H1 (cell line): ENCODE results near the gene WSCD2.

ENCODE experiments used
- ATF3 ChIP-seq: IDR thresholded peaks from 2 replicates; pipeline ENCODE4 v1.6.1; 2011; ENCODE audit warnings: low read depth, mild to moderate bottlenecking, low read length; ENCODE audit not compliant: insufficient read depth
- EZH2 ChIP-seq: fragments of 200-600 bp; sonication (generic); IDR thresholded peaks from 2 replicates; pipeline ENCODE4 v1.7.1; 2012; ENCODE audit warnings: low read depth, mild to moderate bottlenecking, moderate library complexity, low read length, inconsistent platforms; ENCODE audit not compliant: severe bottlenecking
- GABPA ChIP-seq: IDR thresholded peaks from 2 replicates; pipeline ENCODE4 v1.6.1; 2011; ENCODE audit warnings: mild to moderate bottlenecking, low read length, moderate library complexity, borderline replicate concordance; ENCODE audit not compliant: insufficient read depth
- GTF2F1 ChIP-seq: IDR thresholded peaks from 2 replicates; pipeline ENCODE4 v1.6.1; 2012; ENCODE audit warnings: low read depth, low read length, improper control_type of control experiment, borderline replicate concordance
- MAX ChIP-seq: IDR thresholded peaks from 2 replicates; pipeline ENCODE4 v1.6.1; 2012; ENCODE audit warnings: inconsistent platforms
- POLR2A ChIP-seq, 2 experiments: IDR thresholded peaks; 1 replicate in 1 of 2; 2 replicates in 1 of 2; pipeline ENCODE4 v1.6.1; 2011; ENCODE audit warnings: low read depth in 2 of 2, low read length in 2 of 2, mild to moderate bottlenecking in 2 of 2; ENCODE audit errors: control extremely low read depth in 1 of 2
- RNF2 ChIP-seq: fragments of 200-900, 300-1000 bp; sonication (generic); IDR thresholded peaks from 2 replicates; pipeline ENCODE4 v1.7.1; 2016; ENCODE audit warnings: borderline replicate concordance, low read depth, mild to moderate bottlenecking, antibody characterized with exemption, low read length; ENCODE audit not compliant: poor library complexity, severe bottlenecking; ENCODE audit errors: missing control alignments
- SIN3A ChIP-seq, 2 experiments: IDR thresholded peaks in 1 of 2; conservative IDR thresholded peaks in 1 of 2; 2 replicates each; pipeline ENCODE4 v1.6.1; 2011 to 2012; ENCODE audit warnings: low read length in 2 of 2, improper control_type of control experiment in 1 of 2, low read depth in 1 of 2, mild to moderate bottlenecking in 1 of 2
- SUZ12 ChIP-seq: fragments of 200-600 bp; sonication (generic); IDR thresholded peaks from 2 replicates; pipeline ENCODE4 v1.6.1; 2012; ENCODE audit warnings: mild to moderate bottlenecking, inconsistent platforms, low read length, moderate library complexity, mixed read lengths
- TEAD4 ChIP-seq: IDR thresholded peaks from 2 replicates; pipeline ENCODE4 v1.6.1; 2012; ENCODE audit warnings: low read depth, low read length, inconsistent platforms, mixed read lengths
- TF ChIP-seq, protein P1 (sequence below), 3 experiments: IDR thresholded peaks; 1 replicate in 2 of 3; 2 replicates in 1 of 3; pipeline versions ENCODE4 v1.5.1 to v1.6.1; 2011; ENCODE audit warnings: low read length in 3 of 3, mild to moderate bottlenecking in 3 of 3, inconsistent platforms in 2 of 3, low read depth in 1 of 3, moderate library complexity in 1 of 3; ENCODE audit not compliant: insufficient read depth in 1 of 3; ENCODE audit errors: control extremely low read depth in 1 of 3
- TF ChIP-seq, protein P2 (sequence below): IDR thresholded peaks from 2 replicates; pipeline ENCODE4 v1.6.1; 2012; ENCODE audit warnings: inconsistent platforms

DNA sequence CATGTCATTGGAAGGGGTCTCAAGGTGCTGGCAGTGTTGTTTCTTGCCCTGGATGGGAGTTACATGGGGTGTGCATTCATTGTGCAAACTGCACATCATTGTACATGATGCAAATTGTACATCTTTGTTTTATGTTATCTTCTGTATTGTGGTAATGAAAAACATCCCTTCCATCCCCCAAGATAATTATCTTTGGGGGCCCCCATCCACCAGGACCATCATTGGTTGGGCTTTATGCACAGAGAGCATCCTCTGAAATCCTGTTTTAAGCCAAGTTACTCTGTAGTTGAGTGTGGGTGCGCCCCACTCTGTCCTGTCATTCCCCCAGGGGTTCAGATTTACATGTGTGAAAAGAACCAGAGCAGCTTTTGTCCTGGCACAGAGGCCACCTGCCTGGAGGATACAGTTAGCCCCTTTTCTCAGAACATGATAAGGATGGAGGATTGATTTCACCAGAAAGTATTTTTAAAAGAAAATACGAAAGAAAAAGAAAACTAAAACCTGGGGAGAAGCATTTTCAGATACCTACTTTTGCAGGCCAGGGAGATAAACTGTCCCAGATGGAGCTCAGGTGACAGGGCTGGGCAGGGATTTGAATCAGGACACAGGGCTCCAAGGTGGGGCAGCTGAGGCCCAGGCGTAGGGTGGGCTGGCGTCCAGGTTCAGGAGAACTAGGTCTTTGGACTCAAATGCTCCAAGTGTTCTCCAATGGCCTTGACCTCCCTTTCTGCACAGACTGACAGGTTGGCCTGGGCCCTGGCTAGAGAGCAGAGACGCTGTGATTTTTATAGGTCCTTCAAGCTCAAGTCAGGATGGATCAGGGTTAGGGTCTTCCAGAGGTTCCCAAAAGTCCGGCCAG is 17.2 kb downstream of the WSCD2 start:
- no peak for TF ChIP-seq POLR2A (IDR thresholded peaks at IDR 0.05; ENCODE audit: control extremely low read depth in 1 of 2, low read depth in 2 of 2, low read length in 2 of 2)
- TF ChIP-seq EZH2, result no peak
- TF ChIP-seq GABPA, result no peak
- TF ChIP-seq, protein P1, sequence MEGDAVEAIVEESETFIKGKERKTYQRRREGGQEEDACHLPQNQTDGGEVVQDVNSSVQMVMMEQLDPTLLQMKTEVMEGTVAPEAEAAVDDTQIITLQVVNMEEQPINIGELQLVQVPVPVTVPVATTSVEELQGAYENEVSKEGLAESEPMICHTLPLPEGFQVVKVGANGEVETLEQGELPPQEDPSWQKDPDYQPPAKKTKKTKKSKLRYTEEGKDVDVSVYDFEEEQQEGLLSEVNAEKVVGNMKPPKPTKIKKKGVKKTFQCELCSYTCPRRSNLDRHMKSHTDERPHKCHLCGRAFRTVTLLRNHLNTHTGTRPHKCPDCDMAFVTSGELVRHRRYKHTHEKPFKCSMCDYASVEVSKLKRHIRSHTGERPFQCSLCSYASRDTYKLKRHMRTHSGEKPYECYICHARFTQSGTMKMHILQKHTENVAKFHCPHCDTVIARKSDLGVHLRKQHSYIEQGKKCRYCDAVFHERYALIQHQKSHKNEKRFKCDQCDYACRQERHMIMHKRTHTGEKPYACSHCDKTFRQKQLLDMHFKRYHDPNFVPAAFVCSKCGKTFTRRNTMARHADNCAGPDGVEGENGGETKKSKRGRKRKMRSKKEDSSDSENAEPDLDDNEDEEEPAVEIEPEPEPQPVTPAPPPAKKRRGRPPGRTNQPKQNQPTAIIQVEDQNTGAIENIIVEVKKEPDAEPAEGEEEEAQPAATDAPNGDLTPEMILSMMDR (IDR thresholded peaks at IDR 0.05; ENCODE audit: control extremely low read depth in 1 of 3, insufficient read depth in 1 of 3, low read depth in 1 of 3, low read length in 3 of 3), result no peak
- TF ChIP-seq, protein P2, sequence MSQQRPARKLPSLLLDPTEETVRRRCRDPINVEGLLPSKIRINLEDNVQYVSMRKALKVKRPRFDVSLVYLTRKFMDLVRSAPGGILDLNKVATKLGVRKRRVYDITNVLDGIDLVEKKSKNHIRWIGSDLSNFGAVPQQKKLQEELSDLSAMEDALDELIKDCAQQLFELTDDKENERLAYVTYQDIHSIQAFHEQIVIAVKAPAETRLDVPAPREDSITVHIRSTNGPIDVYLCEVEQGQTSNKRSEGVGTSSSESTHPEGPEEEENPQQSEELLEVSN, result no peak
- no peak for TF ChIP-seq SIN3A (conservative IDR thresholded peaks at IDR 0.05 in 1 of 2, IDR thresholded peaks at IDR 0.05 in 1 of 2; ENCODE audit: low read depth in 1 of 2, low read length in 2 of 2)
- TF ChIP-seq MAX, result no peak
- TF ChIP-seq RNF2, result no peak
- no peak for TF ChIP-seq TEAD4
- no peak for TF ChIP-seq ATF3
- TF ChIP-seq GTF2F1, result no peak
- no peak for TF ChIP-seq SUZ12
